HepG2 (cell line): ENCODE measurements around the gene GUK1. TPM values are rescaled to one million over a fixed set of nuclear protein-coding genes. Genes with fewer than 3 reads are reported as not detected.

Experiments used
- ATAC-seq: fragments of 200-7000 bp; cut with Tn5 transposase; 3 replicates; pipeline ENCODE4 v1.9.1; 2020; ENCODE audit warnings: mild to moderate bottlenecking, moderate library complexity
- BruUV-seq: library from RNA; stranded (reverse); fragments of 400-500 nt; replicated peaks from 2 replicates; lab custom pipeline; 2021; lab: Mats Ljungman, UMichigan
- CTCF ChIA-PET: fragments of 300-600 bp; formaldehyde crosslinking; extraction: SDS; loops from one replicate; lab custom pipeline; 2021; ENCODE audit warnings: low total read pairs, inconsistent platforms, low intra/inter-chr PET ratio; lab: Yijun Ruan, JAX
- POLR2A ChIA-PET: fragments of 350-600 bp; sonication (Branson Sonifier 250); formaldehyde crosslinking; loops from one replicate; lab custom pipeline; 2020; ENCODE audit warnings: antibody characterized with exemption, inconsistent platforms; lab: Yijun Ruan, JAX
- DNase-seq: peaks from one replicate; pipeline ENCODE4 v3.0.0-alpha.2; 2015; ENCODE audit warnings: low spot score
- FAIRE-seq: peaks from 3 replicates; lab custom pipeline; 2011; peaks lifted over from hg19 to GRCh38; lab: Jason Lieb, UNC
- H2AFZ ChIP-seq: one replicate; pipeline ENCODE4 v1.6.1; 2011; ENCODE audit warnings: low read length, inconsistent platforms
- H3K27ac ChIP-seq: fragments of 300-600 bp; 3 replicates; pipeline ENCODE4 v1.8.0; 2011; ENCODE audit warnings: mixed run types, mild to moderate bottlenecking, mixed read lengths, low read length, inconsistent platforms; ENCODE audit not compliant: insufficient read depth; ENCODE audit errors: extremely low read length
- H3K27me3 ChIP-seq, 2 experiments: fragments of 200-600 bp in 1 of 2; 2 replicates in 1 of 2; 3 replicates in 1 of 2; pipeline versions ENCODE4 v1.6.0 to v1.8.0; 2011; ENCODE audit warnings: low read length in 2 of 2, mild to moderate bottlenecking in 2 of 2, moderate library complexity in 2 of 2, inconsistent platforms in 1 of 2; ENCODE audit not compliant: insufficient read depth in 2 of 2, control insufficient read depth in 1 of 2
- H3K36me3 ChIP-seq, 2 experiments: fragments of 200-600 bp in 1 of 2; replicated peaks in 1 of 2; 2 replicates in 1 of 2; 3 replicates in 1 of 2; pipeline versions ENCODE4 v1.5.1 to v1.8.0; 2011; ENCODE audit warnings: low read length in 2 of 2, inconsistent platforms in 1 of 2; ENCODE audit not compliant: insufficient read depth in 2 of 2, control insufficient read depth in 1 of 2
- H3K4me1 ChIP-seq: 2 replicates; pipeline ENCODE4 v1.5.1; 2012; ENCODE audit warnings: low read length, inconsistent platforms; ENCODE audit not compliant: insufficient read depth
- H3K4me2 ChIP-seq: 2 replicates; pipeline ENCODE4 v1.6.0; 2011; ENCODE audit warnings: low read depth, low read length, inconsistent platforms
- H3K4me3 ChIP-seq, 3 experiments: fragments of 200-600 bp in 1 of 3; sonication (generic), shearing (Covaris generic) in 1 of 3; replicated peaks in 1 of 3; 2 replicates each; pipeline ENCODE4 v1.5.1; 2011 to 2016; ENCODE audit warnings: low read length in 3 of 3, inconsistent platforms in 2 of 3, low read depth in 2 of 3, mild to moderate bottlenecking in 2 of 3, control low read depth in 1 of 3, mixed read lengths in 1 of 3; ENCODE audit not compliant: insufficient read depth in 1 of 3
- H3K79me2 ChIP-seq: one replicate; pipeline ENCODE4 v1.6.1; 2011; ENCODE audit warnings: low read length, inconsistent platforms; ENCODE audit not compliant: insufficient read depth
- H3K9ac ChIP-seq: 2 replicates; pipeline ENCODE4 v1.6.0; 2011; ENCODE audit warnings: mild to moderate bottlenecking, low read depth, low read length, inconsistent platforms; ENCODE audit not compliant: insufficient read depth
- H3K9me3 ChIP-seq: 2 replicates; pipeline ENCODE4 v1.5.1; 2012; ENCODE audit warnings: mild to moderate bottlenecking, low read length
- H4K20me1 ChIP-seq: 2 replicates; pipeline ENCODE4 v1.6.0; 2011; ENCODE audit warnings: inconsistent platforms, mild to moderate bottlenecking, low read length, moderate library complexity; ENCODE audit not compliant: insufficient read depth
- SMAD1 ChIP-seq: sonication (generic); formaldehyde crosslinking; IDR thresholded peaks from 2 replicates; pipeline ENCODE4 v1.4.0; 2020; ENCODE audit warnings: missing genetic modification reagents, low read depth, mild to moderate bottlenecking, borderline replicate concordance
- ZKSCAN1 ChIP-seq: fragments of 150-350 bp; IDR thresholded peaks from 2 replicates; pipeline ENCODE4 v1.6.1; 2014; ENCODE audit warnings: low read length
- ZNF12 ChIP-seq: sonication (generic); formaldehyde crosslinking; IDR thresholded peaks from 2 replicates; pipeline ENCODE4 v1.5.0; 2020; ENCODE audit warnings: missing genetic modification reagents
- ZNF441 ChIP-seq: sonication (generic); formaldehyde crosslinking; IDR thresholded peaks from 2 replicates; pipeline ENCODE4 v1.7.0; 2021; ENCODE audit warnings: missing genetic modification reagents, borderline replicate concordance
- ZNF746 ChIP-seq: sonication (generic); formaldehyde crosslinking; IDR thresholded peaks from 2 replicates; pipeline ENCODE4 v1.8.0; 2022; ENCODE audit warnings: mild to moderate bottlenecking, missing genetic modification reagents
- whole genome bisulfite sequencing: methylation state at CpG from one replicate; pipeline ENCODE4 v1.1.6; 2017; ENCODE audit warnings: low lambda C conversion rate; 5-methylcytosine and 5-hydroxymethylcytosine counted together
- in situ Hi-C: cut with HindIII; loops from 2 replicates; pipeline ENCODE4 v1.10.0; 2017; ENCODE audit warnings: low pct_unique_long_range_greater_than_20kb; ENCODE audit not compliant: extremely low pct_ligation_motif_present
- intact Hi-C: fragments of 100-400 bp; cut with micrococcal nuclease; formaldehyde crosslinking; loops from one replicate; pipeline ENCODE4 v1.10.0; 2022; ENCODE audit not compliant: unreplicated experiment
- polyA plus RNA-seq, 8 experiments: library from polyadenylated mRNA; depleted of rRNA in 3 of 8; stranded (reverse) in 7 of 8; unstranded in 1 of 8; fragments of >200 nt; fragmentation: Illumina TruSeq in 4 of 8; extraction: Trizol in 4 of 8; gene quantifications; 2 replicates each; pipeline versions ENCODE4 v1.2.1 to v1.2.3, GENCODE V29; 2011 to 2016; ENCODE audit warnings: low read depth in 4 of 8, missing spikeins in 1 of 8, mixed read lengths in 1 of 8; ENCODE audit not compliant: insufficient read depth in 1 of 8
- total RNA-seq, 5 experiments: library from RNA; depleted of rRNA; stranded (reverse); fragments of >200 nt; fragmentation: Illumina TruSeq; extraction: Trizol; gene quantifications; 2 replicates each; pipeline ENCODE4 v1.2.3, GENCODE V29; 2016; ENCODE audit warnings: low read depth in 1 of 5
- TF ChIP-seq, protein P1 (sequence below): sonication (generic); formaldehyde crosslinking; IDR thresholded peaks from 2 replicates; pipeline ENCODE4 v1.8.1; 2023; ENCODE audit warnings: mild to moderate bottlenecking, missing genetic modification reagents
- TF ChIP-seq, protein P2 (sequence below): sonication (generic); formaldehyde crosslinking; IDR thresholded peaks from 2 replicates; pipeline ENCODE4 v1.5.0; 2020; ENCODE audit warnings: mild to moderate bottlenecking, missing genetic modification reagents, borderline replicate concordance
- TF ChIP-seq, protein P3 (sequence below): sonication (generic); formaldehyde crosslinking; conservative IDR thresholded peaks from 2 replicates; pipeline ENCODE4 v1.8.1; 2023; ENCODE audit warnings: missing genetic modification reagents
- TF ChIP-seq, protein P4 (sequence below): sonication (generic); IDR thresholded peaks from 2 replicates; pipeline ENCODE4 v1.6.1; 2016; ENCODE audit warnings: low read depth, borderline replicate concordance
- TF ChIP-seq, protein P5 (sequence below): sonication (generic); formaldehyde crosslinking; IDR thresholded peaks from 2 replicates; pipeline ENCODE4 v1.4.0; 2020; ENCODE audit warnings: missing genetic modification reagents
- TF ChIP-seq, protein P6 (sequence below): sonication (generic); formaldehyde crosslinking; IDR thresholded peaks from 2 replicates; pipeline ENCODE4 v1.4.0; 2020; ENCODE audit warnings: low read depth, mild to moderate bottlenecking, missing genetic modification reagents

Gene GUK1
- total and polyA plus RNA-seq, 2 of the 13 experiments (the other 11 are each of a cell fraction or from before 2014, with no cell fraction given), result 116 to 154 TPM

DNA sequence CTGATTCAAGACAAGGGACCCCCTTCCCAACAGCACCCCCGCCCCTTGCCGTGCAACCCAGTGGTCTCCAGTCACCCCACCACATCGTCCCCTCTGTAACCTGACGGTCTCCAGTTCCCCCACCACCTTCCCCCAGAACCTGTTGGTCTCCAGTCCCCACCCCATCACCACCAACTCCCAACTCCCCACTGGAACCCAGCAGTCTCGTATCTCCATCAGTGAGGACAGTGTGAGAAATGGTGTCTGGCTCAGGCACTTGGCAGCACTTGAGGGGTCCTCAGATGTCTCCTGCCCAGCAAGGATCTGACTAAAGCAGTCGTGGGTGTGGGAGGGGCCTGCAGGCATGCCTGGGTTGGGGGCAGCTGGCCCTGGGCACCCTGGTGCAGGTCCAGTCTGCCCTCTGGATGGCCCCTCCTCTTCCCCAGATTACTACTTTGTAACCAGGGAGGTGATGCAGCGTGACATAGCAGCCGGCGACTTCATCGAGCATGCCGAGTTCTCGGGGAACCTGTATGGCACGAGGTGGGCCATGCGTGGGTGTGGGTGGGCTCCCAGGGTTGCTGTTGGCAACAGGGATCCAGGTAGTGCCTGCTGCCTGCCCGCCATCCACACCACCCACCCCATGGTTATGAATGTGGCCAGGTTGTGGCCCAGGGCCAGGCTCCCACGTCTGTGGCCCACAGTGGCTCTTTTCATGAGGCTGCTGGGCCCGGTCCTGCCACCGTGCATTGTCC is 6.5 kb downstream of the GUK1 start:
- FAIRE-seq (no peak), DNase-seq (no peak), ATAC-seq (no peak)
- no peak overlapping the region for H3K27ac ChIP-seq
- no peak overlapping the region for H2AFZ ChIP-seq
- H4K20me1 ChIP-seq, result peaks cover 23% of the 10 kb centered on the region; the same call in 1 of the 2 replicates
- intact Hi-C loops (no loop called here), in situ Hi-C loops (no loop called here)
- H3K4me2 ChIP-seq, result no peak overlapping the region
- peaks cover 61% of the 10 kb centered on the region for H3K4me1 ChIP-seq
- WGBS, result 96% methylated on average over 11 of the region's 18 CpGs
- H3K9ac ChIP-seq, result no peak overlapping the region
- no peaks in the 10 kb centered on the region for H3K9me3 ChIP-seq
- no peaks in the 10 kb centered on the region for H3K27me3 ChIP-seq
- POLR2A ChIA-PET, result interaction anchor here (1.3 kb wide), 1 partner anchor 18 kb away, joined by 3 read pairs; the partner anchor contains the start of gene IBA57
- H3K4me3 ChIP-seq, result no peak overlapping the region
- no TSS peak for BruUV-seq
- peaks cover 4 to 17% of the 10 kb centered on the region in 2 experiments; a peak in 4 of 5 replicates for H3K36me3 ChIP-seq
- CTCF ChIA-PET, result no interaction called here
- H3K79me2 ChIP-seq, result peaks cover 52% of the 10 kb centered on the region
- TF ChIP-seq ZNF746 (no peak), ZNF12 (CRISPR knock-in tag) (no peak), ZKSCAN1 (no peak), ZNF441 (CRISPR knock-in tag) (no peak), SMAD1 (CRISPR knock-in tag) (no peak)
- TF ChIP-seq, protein P1, sequence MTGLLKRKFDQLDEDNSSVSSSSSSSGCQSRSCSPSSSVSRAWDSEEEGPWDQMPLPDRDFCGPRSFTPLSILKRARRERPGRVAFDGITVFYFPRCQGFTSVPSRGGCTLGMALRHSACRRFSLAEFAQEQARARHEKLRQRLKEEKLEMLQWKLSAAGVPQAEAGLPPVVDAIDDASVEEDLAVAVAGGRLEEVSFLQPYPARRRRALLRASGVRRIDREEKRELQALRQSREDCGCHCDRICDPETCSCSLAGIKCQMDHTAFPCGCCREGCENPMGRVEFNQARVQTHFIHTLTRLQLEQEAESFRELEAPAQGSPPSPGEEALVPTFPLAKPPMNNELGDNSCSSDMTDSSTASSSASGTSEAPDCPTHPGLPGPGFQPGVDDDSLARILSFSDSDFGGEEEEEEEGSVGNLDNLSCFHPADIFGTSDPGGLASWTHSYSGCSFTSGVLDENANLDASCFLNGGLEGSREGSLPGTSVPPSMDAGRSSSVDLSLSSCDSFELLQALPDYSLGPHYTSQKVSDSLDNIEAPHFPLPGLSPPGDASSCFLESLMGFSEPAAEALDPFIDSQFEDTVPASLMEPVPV, result no peak
- TF ChIP-seq, protein P2, sequence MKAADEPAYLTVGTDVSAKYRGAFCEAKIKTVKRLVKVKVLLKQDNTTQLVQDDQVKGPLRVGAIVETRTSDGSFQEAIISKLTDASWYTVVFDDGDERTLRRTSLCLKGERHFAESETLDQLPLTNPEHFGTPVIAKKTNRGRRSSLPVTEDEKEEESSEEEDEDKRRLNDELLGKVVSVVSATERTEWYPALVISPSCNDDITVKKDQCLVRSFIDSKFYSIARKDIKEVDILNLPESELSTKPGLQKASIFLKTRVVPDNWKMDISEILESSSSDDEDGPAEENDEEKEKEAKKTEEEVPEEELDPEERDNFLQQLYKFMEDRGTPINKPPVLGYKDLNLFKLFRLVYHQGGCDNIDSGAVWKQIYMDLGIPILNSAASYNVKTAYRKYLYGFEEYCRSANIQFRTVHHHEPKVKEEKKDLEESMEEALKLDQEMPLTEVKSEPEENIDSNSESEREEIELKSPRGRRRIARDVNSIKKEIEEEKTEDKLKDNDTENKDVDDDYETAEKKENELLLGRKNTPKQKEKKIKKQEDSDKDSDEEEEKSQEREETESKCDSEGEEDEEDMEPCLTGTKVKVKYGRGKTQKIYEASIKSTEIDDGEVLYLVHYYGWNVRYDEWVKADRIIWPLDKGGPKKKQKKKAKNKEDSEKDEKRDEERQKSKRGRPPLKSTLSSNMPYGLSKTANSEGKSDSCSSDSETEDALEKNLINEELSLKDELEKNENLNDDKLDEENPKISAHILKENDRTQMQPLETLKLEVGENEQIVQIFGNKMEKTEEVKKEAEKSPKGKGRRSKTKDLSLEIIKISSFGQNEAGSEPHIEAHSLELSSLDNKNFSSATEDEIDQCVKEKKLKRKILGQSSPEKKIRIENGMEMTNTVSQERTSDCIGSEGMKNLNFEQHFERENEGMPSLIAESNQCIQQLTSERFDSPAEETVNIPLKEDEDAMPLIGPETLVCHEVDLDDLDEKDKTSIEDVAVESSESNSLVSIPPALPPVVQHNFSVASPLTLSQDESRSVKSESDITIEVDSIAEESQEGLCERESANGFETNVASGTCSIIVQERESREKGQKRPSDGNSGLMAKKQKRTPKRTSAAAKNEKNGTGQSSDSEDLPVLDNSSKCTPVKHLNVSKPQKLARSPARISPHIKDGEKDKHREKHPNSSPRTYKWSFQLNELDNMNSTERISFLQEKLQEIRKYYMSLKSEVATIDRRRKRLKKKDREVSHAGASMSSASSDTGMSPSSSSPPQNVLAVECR, result no peak
- TF ChIP-seq, protein P3, sequence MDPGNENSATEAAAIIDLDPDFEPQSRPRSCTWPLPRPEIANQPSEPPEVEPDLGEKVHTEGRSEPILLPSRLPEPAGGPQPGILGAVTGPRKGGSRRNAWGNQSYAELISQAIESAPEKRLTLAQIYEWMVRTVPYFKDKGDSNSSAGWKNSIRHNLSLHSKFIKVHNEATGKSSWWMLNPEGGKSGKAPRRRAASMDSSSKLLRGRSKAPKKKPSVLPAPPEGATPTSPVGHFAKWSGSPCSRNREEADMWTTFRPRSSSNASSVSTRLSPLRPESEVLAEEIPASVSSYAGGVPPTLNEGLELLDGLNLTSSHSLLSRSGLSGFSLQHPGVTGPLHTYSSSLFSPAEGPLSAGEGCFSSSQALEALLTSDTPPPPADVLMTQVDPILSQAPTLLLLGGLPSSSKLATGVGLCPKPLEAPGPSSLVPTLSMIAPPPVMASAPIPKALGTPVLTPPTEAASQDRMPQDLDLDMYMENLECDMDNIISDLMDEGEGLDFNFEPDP, result no peak
- TF ChIP-seq, protein P4, sequence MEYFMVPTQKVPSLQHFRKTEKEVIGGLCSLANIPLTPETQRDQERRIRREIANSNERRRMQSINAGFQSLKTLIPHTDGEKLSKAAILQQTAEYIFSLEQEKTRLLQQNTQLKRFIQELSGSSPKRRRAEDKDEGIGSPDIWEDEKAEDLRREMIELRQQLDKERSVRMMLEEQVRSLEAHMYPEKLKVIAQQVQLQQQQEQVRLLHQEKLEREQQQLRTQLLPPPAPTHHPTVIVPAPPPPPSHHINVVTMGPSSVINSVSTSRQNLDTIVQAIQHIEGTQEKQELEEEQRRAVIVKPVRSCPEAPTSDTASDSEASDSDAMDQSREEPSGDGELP, result no peak
- TF ChIP-seq, protein P5, sequence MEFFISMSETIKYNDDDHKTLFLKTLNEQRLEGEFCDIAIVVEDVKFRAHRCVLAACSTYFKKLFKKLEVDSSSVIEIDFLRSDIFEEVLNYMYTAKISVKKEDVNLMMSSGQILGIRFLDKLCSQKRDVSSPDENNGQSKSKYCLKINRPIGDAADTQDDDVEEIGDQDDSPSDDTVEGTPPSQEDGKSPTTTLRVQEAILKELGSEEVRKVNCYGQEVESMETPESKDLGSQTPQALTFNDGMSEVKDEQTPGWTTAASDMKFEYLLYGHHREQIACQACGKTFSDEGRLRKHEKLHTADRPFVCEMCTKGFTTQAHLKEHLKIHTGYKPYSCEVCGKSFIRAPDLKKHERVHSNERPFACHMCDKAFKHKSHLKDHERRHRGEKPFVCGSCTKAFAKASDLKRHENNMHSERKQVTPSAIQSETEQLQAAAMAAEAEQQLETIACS (CRISPR knock-in tag), result no peak
- TF ChIP-seq, protein P6, sequence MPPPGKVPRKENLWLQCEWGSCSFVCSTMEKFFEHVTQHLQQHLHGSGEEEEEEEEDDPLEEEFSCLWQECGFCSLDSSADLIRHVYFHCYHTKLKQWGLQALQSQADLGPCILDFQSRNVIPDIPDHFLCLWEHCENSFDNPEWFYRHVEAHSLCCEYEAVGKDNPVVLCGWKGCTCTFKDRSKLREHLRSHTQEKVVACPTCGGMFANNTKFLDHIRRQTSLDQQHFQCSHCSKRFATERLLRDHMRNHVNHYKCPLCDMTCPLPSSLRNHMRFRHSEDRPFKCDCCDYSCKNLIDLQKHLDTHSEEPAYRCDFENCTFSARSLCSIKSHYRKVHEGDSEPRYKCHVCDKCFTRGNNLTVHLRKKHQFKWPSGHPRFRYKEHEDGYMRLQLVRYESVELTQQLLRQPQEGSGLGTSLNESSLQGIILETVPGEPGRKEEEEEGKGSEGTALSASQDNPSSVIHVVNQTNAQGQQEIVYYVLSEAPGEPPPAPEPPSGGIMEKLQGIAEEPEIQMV (CRISPR knock-in tag), result no peak
